ENCODE measurements around the gene PLPP2.
"Not testable (repeated sequence)": the region's sequence is repeated elsewhere in the genome, so short reads cannot be mapped to it uniquely, and the experiment has no call there.

The PLPP2 gene

DNA sequence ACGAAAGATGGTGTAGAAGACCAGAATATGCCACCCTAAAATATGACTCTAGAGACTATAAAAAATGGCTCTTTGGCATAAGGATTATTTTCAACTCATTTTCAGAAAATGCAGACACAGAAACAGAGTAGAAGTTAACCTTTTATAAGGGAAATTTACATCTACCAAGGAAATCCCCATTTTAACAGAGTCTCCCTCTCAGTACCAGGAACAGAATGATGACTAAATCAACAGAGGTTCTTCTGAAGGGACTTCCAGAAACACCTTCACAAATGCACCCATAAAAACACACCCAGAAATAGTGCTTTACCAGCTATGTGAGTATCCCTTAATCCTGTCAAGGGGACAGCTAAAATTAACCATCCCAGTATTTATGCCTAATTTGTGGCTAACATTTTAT is 29.1 kb downstream of the PLPP2 start:
- no peak for DNase-seq

DNA sequence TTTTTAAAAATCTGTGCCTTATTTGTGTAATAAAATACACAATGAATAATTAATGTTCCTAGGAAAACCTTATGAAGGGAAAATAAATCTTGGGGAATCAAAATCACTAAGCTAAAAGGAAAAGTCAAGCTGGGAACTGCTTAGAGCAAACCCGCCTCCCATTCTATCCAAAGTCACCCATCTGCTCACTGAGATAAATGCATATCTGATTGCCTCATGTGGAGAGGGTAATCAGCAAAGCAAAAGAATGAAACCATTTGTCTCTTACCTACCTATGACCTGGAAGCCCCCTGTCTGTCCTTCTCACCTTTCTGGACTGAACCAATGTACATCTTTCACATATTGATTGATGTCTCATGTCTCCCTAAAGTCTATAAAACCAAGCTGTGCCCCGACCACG is 34.4 kb downstream of the PLPP2 start:
- DNase-seq: not testable (repeated sequence)

DNA sequence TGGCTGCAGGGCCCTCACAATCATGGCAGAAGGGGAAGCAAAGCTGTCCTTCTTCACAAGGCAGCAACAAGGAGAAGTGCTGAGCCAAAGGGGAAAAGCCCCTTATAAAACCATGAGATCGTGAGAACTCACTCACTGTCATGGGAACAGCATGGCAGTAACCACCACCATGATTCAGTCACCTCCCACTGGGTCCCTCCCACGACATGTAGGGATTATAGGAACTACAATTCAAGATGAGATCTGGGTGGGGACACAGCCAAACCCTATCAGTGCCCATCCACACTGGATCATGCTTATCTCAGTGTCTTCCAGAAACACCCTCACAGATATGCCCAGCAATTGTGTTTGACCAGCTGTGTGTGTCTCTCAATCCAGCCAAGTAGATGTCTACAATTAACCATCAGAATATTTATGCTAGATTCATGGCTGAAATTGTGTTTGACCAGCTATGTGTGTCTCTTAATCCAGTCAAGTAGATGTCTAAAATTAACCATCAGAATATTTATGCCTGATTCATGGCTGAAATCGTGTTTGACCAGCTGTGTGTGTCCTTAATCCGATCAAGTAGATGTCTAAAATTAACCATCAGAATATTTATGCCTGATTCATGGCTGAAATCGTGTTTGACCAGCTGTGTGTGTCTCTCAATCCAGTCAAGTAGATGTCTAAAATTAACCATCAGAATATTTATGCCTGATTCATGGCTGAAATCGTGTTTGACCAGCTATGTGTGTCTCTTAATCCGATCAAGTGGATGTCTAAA is 38.6 kb downstream of the PLPP2 start:
- not testable (repeated sequence) for DNase-seq

DNA sequence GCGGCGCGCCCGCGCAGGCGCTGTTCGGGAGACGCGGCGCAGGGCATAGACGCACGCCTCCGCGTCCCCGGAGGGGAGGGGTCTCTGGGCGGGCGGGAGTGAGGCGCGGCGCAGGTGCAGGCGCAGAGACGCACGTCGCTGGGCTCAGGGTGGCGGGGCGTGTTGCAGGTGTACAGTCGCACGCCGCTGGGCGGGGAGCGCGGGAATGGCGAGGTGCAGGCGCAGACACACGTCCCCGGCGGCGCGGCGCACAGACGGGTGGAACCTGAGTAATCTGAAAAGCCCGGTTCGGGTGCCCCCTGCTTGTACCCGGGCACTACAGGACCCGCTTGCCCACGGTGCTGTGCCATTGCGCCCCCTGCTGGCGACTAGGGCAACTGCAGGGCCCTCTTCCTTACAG is 44.7 kb downstream of the PLPP2 start:
- DNase-seq: no peak

DNA sequence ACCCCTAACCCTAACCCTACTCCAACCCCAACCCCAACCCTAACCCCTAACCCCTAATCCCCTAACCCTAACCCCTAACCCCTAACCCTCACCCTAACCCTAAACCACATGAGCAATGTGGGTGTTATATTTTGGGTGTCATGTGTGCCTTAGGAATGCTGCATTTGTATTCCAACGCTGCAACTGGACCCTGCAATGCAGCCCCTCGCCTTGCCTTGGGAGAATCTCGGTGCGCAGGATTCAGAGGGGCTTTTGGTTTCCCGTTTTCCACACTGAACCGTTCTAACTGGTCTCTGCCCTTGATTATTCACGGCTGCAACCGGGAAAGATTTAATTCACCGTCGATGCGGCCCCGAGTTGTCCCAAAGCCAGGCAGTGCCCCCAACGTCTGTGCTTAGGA is 45.3 kb downstream of the PLPP2 start:
- not testable (repeated sequence) for DNase-seq

DNA sequence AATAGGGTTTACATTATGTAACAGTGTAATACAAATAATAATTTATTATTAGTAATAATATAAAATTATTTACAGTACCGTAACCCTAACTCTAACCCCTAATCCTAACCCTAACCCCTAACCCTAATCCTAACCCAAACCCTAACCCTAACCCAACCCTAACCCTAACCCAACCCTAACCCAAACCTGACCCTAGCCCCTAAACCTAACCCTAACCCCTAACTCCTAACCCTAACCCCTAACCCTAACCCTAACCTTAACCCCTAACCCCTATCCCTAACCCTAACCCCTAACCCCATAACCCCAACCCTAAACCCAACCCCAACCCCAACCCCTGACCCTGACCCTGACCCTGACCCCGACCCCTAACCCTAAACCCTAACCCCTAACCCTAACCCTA is 45.7 kb downstream of the PLPP2 start:
- no peak for DNase-seq

All from stimulated activated CD4-positive, alpha-beta T cell treated with anti-CD3 and anti-CD28 coated beads, Interleukin-4, amount 100 ng/mL, for 1 hour (primary cell).